ENCODE results near the gene KCNK6. TPM values are rescaled to one million over a fixed set of nuclear protein-coding genes. Genes with fewer than 3 reads are reported as not detected.

The KCNK6 gene
- polyA plus RNA-seq, 1 donor (not counting 4 experiments of a cell fraction or from before 2014, with no cell fraction given): 23.9 TPM

DNA sequence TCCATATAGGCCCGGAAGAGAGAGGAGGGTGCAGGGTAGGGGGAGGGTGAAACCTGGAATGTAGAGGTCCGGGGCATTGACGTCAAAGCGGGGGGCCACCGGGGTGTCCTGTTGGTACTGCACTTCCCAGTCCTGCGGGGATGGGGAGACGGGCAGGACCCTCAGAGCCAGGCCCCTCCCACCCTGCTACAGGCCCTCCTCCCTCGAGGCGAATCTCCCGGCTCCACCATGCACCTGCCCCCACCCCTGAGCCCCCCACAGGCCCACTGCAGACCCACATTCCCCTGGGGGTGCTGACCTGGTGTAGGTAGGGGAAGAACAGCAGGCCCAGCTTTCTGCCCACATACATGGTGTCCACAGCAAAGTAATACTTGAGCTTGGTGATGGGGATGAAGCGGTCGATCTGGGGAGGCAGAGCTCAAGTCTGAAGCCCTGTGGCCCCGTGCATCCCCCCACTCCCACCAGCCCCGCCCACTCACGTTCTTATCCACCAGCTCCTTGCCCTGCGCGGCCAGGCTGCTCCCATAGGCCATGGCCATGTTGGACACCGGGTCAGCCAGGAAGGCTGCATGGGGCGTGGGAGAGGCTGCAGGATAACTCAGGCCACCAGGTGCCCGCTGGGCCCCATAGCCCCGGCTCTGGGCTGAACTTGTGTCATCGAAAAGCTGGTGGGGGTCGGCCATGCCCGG, 10.6 kb upstream of the KCNK6 start:
- dilution Hi-C loops (cut with MboI; ENCODE audit: extremely low pct_ligation_motif_present, low sequenced_read_pairs): no loop called here
- Histone ChIP-seq H2AFZ (ENCODE audit: control insufficient read depth, low read length) (no peak overlapping the region), H3K36me3 (ENCODE audit: control insufficient read depth in 2 of 2, extremely low read depth in 1 of 2, insufficient read depth in 2 of 2, low read length in 2 of 2) (peaks cover 6 to 30% of the 10 kb centered on the region in 2 experiments), H3K27ac (ENCODE audit: control insufficient read depth, insufficient read depth, low read length) (no peak overlapping the region), H4K20me1 (ENCODE audit: control insufficient read depth, extremely low read depth, insufficient read depth, low read length) (no peaks in the 10 kb centered on the region), H3K4me3 (ENCODE audit: control insufficient read depth in 2 of 3, extremely low read depth in 1 of 3, insufficient read depth in 2 of 3, low read depth in 1 of 3, low read length in 3 of 3) (no peak overlapping the region), H3K9ac (ENCODE audit: control insufficient read depth, extremely low read depth, insufficient read depth, low read length) (no peak overlapping the region), H3K4me2 (ENCODE audit: control insufficient read depth, extremely low read depth, insufficient read depth, low read depth, low read length) (no peak overlapping the region), H3K9me1 (ENCODE audit: control insufficient read depth, extremely low read depth, insufficient read depth, low read length) (no peaks in the 10 kb centered on the region), H3K27me3 (ENCODE audit: control insufficient read depth, extremely low read depth, insufficient read depth, low read length) (no peaks in the 10 kb centered on the region), H3K79me2 (ENCODE audit: control insufficient read depth, insufficient read depth, low read length) (peaks cover 17% of the 10 kb centered on the region), H3K4me1 (ENCODE audit: control insufficient read depth, extremely low read depth, insufficient read depth, low read length) (peaks cover 14% of the 10 kb centered on the region), H3K9me3 (ENCODE audit: control insufficient read depth, low read depth, low read length) (no peaks in the 10 kb centered on the region)
- no peak for TF ChIP-seq EZH2 (IDR thresholded peaks at IDR 0.05; ENCODE audit: low read length)
- TF ChIP-seq, protein P1, sequence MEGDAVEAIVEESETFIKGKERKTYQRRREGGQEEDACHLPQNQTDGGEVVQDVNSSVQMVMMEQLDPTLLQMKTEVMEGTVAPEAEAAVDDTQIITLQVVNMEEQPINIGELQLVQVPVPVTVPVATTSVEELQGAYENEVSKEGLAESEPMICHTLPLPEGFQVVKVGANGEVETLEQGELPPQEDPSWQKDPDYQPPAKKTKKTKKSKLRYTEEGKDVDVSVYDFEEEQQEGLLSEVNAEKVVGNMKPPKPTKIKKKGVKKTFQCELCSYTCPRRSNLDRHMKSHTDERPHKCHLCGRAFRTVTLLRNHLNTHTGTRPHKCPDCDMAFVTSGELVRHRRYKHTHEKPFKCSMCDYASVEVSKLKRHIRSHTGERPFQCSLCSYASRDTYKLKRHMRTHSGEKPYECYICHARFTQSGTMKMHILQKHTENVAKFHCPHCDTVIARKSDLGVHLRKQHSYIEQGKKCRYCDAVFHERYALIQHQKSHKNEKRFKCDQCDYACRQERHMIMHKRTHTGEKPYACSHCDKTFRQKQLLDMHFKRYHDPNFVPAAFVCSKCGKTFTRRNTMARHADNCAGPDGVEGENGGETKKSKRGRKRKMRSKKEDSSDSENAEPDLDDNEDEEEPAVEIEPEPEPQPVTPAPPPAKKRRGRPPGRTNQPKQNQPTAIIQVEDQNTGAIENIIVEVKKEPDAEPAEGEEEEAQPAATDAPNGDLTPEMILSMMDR (optimal IDR thresholded peaks at IDR 0.05 in 1 of 3, IDR thresholded peaks at IDR 0.05 in 1 of 3, conservative IDR thresholded peaks at IDR 0.05 in 1 of 3; ENCODE audit: extremely low read depth in 1 of 3, insufficient read depth in 2 of 3, low read length in 3 of 3): no peak
- DNase-seq (ENCODE audit: low read depth, low spot score): no peak
- no peak for FAIRE-seq

DNA sequence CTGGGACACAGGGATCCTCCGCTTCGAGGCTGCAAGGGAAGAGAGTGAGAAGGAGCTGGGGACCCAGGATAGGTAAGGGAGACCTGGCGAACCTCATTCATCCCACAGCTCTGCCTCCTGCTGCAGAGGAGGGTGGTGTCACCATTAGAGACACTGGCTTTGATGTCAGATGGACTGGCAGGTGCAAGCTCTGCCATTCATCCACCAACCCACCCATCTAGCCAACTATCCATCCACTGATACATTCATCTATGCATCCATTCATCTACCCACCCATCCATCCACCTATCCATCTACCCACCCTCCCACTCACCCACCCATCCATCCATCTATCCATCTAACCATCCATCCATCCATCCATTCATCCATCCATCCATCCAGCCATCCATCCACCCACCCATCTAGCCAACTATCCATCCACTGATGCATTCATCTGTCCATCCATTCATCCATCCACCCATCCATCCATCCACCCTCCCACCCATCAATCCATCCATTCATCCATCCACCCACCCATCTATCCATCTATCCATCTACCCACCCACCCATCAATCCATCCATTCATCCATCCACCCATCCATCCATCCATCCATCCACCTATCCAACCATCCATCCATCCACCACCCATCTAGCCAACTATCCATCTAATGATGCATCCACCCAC, 9.9 kb upstream of the KCNK6 start:
- Histone ChIP-seq H3K4me1 (ENCODE audit: control insufficient read depth, extremely low read depth, insufficient read depth, low read length) (peaks cover 16% of the 10 kb centered on the region), H2AFZ (ENCODE audit: control insufficient read depth, low read length) (no peak overlapping the region), H3K27ac (ENCODE audit: control insufficient read depth, insufficient read depth, low read length) (no peak overlapping the region), H3K4me2 (ENCODE audit: control insufficient read depth, extremely low read depth, insufficient read depth, low read depth, low read length) (no peak overlapping the region), H3K27me3 (ENCODE audit: control insufficient read depth, extremely low read depth, insufficient read depth, low read length) (no peaks in the 10 kb centered on the region), H3K9me3 (ENCODE audit: control insufficient read depth, low read depth, low read length) (no peaks in the 10 kb centered on the region), H3K4me3 (ENCODE audit: control insufficient read depth in 2 of 3, extremely low read depth in 1 of 3, insufficient read depth in 2 of 3, low read depth in 1 of 3, low read length in 3 of 3) (no peak overlapping the region), H3K36me3 (ENCODE audit: control insufficient read depth in 2 of 2, extremely low read depth in 1 of 2, insufficient read depth in 2 of 2, low read length in 2 of 2) (peaks cover 6 to 26% of the 10 kb centered on the region in 2 experiments), H3K79me2 (ENCODE audit: control insufficient read depth, insufficient read depth, low read length) (peaks cover 12% of the 10 kb centered on the region), H3K9me1 (ENCODE audit: control insufficient read depth, extremely low read depth, insufficient read depth, low read length) (no peaks in the 10 kb centered on the region), H3K9ac (ENCODE audit: control insufficient read depth, extremely low read depth, insufficient read depth, low read length) (no peak overlapping the region), H4K20me1 (ENCODE audit: control insufficient read depth, extremely low read depth, insufficient read depth, low read length) (no peaks in the 10 kb centered on the region)
- no peak for TF ChIP-seq EZH2 (IDR thresholded peaks at IDR 0.05; ENCODE audit: low read length)
- TF ChIP-seq, protein P1 (optimal IDR thresholded peaks at IDR 0.05 in 1 of 3, IDR thresholded peaks at IDR 0.05 in 1 of 3, conservative IDR thresholded peaks at IDR 0.05 in 1 of 3; ENCODE audit: extremely low read depth in 1 of 3, insufficient read depth in 2 of 3, low read length in 3 of 3): no peak
- DNase-seq (ENCODE audit: low read depth, low spot score): no peak
- FAIRE-seq: peak; percentile 13
- dilution Hi-C loops (cut with MboI; ENCODE audit: extremely low pct_ligation_motif_present, low sequenced_read_pairs): no loop called here
